BE2C (cell line): ENCODE data around the gene TBXT.
"Not testable (repeated sequence)": the region's sequence is repeated elsewhere in the genome, so short reads cannot be mapped to it uniquely, and the experiment has no call there.

ENCODE experiments used
- DNase-seq: peaks from one replicate; pipeline ENCODE4 v3.0.0-alpha.2; 2020
- H3K27me3 ChIP-seq: fragments of 250-450 bp; sonication (Bioruptor Pico); 2 replicates; pipeline ENCODE4 v1.5.1; 2020; ENCODE audit warnings: mild to moderate bottlenecking
- H3K36me3 ChIP-seq: fragments of 250-450 bp; sonication (Bioruptor Pico); 2 replicates; pipeline ENCODE4 v1.5.1; 2020; ENCODE audit warnings: mild to moderate bottlenecking
- H3K4me1 ChIP-seq: fragments of 250-450 bp; sonication (Bioruptor Pico); 2 replicates; pipeline ENCODE4 v1.5.1; 2020
- H3K4me3 ChIP-seq: 2 replicates; pipeline ENCODE4 v1.5.1; 2011; ENCODE audit warnings: low read depth, low read length
- H3K9me3 ChIP-seq: fragments of 250-450 bp; sonication (Bioruptor Pico); 2 replicates; pipeline ENCODE4 v1.5.1; 2020
- TF ChIP-seq, protein P1 (sequence below): IDR thresholded peaks from 2 replicates; pipeline ENCODE4 v1.5.1; 2012; ENCODE audit warnings: mild to moderate bottlenecking, low read depth, low read length

The TBXT gene

DNA sequence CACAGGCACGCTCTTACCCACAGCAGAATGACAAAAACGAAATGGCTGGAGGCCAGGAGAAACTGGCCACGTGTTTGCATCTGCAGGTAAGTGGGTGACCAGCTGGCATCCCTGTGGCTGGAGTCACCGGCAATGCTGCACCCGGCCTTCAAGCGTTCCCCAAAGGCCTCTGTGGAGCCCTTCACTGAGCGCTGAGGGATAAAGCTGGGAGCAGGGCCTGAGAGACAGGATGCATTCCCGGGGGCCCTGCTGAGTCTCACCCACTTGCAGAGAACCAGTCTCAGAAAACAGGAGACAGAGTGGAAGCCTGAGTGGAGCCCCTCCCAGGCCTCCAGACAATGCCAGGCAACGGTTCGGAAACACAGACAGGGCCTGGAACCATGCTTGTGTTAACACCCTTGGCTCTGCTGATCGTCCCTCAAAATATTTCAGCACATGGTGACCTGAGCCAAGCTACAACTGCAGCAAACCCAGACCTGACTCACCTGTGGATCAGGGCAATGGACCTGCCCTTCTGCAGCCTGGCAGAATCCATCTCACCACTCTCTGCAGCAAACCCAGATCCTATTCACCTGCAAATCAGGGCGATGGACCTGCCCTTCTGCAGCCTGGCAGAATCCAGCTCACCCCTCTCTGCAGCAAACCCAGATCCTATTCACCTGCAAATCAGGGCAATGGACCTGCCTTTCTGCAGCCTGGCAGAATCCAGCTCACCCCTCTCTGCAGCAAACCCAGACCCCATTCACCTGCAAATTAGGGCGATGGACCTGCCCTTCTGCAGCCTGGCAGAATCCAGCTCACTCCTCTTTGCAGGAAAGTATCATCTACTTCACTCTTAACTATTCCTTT lies 39.8 kb downstream of the TBXT start:
- no peak for DNase-seq
- Histone ChIP-seq H3K9me3 (no peaks in the 10 kb centered on the region), H3K27me3 (no peaks in the 10 kb centered on the region; the same call in 1 of the 2 replicates), H3K36me3 (no peaks in the 10 kb centered on the region), H3K4me3 (no peak overlapping the region), H3K4me1 (no peaks in the 10 kb centered on the region)
- TF ChIP-seq, protein P1, sequence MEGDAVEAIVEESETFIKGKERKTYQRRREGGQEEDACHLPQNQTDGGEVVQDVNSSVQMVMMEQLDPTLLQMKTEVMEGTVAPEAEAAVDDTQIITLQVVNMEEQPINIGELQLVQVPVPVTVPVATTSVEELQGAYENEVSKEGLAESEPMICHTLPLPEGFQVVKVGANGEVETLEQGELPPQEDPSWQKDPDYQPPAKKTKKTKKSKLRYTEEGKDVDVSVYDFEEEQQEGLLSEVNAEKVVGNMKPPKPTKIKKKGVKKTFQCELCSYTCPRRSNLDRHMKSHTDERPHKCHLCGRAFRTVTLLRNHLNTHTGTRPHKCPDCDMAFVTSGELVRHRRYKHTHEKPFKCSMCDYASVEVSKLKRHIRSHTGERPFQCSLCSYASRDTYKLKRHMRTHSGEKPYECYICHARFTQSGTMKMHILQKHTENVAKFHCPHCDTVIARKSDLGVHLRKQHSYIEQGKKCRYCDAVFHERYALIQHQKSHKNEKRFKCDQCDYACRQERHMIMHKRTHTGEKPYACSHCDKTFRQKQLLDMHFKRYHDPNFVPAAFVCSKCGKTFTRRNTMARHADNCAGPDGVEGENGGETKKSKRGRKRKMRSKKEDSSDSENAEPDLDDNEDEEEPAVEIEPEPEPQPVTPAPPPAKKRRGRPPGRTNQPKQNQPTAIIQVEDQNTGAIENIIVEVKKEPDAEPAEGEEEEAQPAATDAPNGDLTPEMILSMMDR: no peak

DNA sequence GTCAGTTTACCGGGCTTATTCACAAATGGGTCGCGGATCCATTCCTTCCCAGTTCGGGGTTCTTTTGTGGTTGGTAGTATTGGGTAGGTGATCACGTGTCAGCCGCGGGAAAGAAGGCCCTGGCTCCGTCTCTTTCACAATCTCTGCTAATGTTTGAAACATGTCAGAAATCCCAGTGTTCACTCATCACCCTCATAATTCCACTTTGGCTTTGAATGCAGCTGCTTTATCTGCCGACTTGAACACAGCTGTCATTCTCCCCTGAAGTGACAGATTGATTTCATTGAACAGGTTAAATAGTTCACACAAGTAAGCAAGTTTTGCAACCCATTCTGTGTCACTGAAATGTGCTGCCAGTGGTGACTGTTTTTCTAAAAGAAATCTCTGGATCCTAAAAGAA lies 44.5 kb downstream of the TBXT start:
- not testable (repeated sequence) for H3K4me1 ChIP-seq, H3K9me3 ChIP-seq, H3K27me3 ChIP-seq, H3K36me3 ChIP-seq, DNase-seq, H3K4me3 ChIP-seq

DNA sequence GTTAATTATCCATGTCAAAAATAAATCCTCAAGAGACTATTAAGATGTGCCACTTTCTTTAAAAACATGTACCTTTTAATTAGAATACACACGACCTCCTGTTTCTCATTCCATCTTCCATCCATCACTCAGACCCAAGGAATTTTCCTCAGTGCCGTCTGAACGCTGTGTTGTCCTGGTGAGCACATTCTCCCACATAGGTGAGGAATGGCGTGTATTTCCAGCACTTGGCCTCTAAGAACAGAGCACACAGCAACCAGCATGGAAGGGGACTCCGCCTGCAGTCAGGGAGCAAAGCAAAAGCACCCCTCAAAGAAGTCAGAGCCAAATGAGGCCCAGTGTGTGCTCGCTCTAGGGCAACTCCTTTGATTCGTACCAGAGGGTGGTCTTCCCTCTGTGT lies 45.9 kb downstream of the TBXT start:
- H3K9me3 ChIP-seq: no peaks in the 10 kb centered on the region
- no peaks in the 10 kb centered on the region for H3K36me3 ChIP-seq
- H3K4me1 ChIP-seq: no peaks in the 10 kb centered on the region
- no peak overlapping the region for H3K4me3 ChIP-seq
- DNase-seq: no peak
- no peaks in the 10 kb centered on the region; the same call in 1 of the 2 replicates for H3K27me3 ChIP-seq
- TF ChIP-seq, protein P1: no peak

DNA sequence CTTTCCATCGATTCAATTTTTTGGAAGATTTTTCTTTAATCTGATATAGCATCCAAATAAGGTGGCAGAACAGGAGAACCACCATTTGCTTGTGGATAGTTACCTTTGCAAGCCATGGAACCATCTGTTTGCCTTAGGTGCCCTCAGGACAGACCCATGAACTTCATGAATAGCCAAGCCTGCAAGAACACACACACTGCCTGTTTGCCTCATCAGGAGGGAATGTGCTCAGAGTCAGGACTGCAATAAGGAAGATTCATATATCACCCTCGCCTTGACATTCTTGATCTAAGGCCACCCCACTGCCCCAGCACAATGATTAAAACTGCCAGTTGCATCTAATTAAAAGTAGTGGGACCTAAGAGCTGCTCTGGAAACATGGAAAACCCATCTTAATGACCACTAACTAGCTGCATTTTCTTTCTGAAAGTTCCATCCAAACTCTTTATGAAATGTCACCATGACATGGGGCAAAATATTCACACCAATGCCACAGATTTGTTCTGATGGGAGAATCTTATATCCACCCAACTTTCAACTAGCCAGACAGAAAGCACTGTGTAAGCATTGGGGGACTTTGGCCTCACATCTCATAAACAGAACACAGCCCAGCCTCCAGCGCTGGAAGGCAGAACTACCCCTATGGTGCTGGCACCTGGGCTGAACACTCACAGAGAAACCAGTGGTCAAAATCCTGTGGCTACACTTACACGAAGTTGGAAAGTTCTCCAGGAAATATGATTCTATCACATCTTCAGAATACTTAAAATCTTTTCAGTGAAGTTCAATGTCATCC lies 48.3 kb downstream of the TBXT start:
- no peaks in the 10 kb centered on the region for H3K9me3 ChIP-seq
- H3K36me3 ChIP-seq: no peaks in the 10 kb centered on the region
- TF ChIP-seq, protein P1: no peak
- DNase-seq: no peak
- H3K4me3 ChIP-seq: no peak overlapping the region
- H3K27me3 ChIP-seq: no peaks in the 10 kb centered on the region
- no peaks in the 10 kb centered on the region for H3K4me1 ChIP-seq

DNA sequence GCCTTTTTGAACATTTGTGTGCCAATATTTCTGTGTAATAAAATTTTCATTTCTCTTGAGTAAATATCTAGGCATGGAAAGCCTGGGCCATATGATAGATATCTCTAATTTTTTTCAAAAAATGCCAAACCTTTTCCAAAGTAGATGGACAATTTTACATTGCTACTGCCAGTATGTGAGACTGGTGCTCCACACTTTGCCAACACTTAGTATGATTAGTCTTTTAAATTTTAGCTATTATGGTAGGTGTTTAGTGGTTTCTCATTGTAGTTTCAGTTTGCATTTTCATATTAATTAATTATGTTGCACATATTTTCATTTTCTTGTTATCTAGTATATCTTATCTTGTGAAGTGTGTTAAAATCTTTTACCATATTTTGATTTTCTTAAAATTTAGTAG lies 52.0 kb downstream of the TBXT start:
- no peaks in the 10 kb centered on the region; the same call in 1 of the 2 replicates for H3K27me3 ChIP-seq
- H3K4me3 ChIP-seq: no peak overlapping the region
- TF ChIP-seq, protein P1: no peak
- no peak for DNase-seq
- no peaks in the 10 kb centered on the region for H3K36me3 ChIP-seq
- H3K4me1 ChIP-seq: no peaks in the 10 kb centered on the region
- no peaks in the 10 kb centered on the region for H3K9me3 ChIP-seq

DNA sequence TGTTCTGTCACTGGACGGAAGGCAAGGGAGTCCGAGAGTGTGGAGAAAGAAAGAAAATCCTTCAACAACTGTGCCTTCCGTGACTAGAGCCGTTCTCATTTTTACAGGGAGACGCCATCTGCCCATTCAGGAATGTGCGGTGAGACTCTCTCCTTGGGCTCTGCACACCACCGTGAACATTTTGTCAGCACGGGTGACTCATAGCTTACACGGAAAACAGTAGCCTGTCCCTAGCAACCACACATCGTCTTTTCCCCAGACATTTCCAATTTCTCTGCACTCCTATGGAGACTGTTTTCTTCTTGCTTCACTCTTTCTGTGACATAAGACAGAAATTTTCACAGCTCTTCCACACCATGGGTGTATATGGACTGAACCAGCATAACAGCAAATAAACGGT lies 55.1 kb downstream of the TBXT start:
- Histone ChIP-seq H3K36me3 (no peaks in the 10 kb centered on the region), H3K4me3 (no peak overlapping the region), H3K4me1 (no peaks in the 10 kb centered on the region), H3K9me3 (no peaks in the 10 kb centered on the region), H3K27me3 (peaks cover 8% of the 10 kb centered on the region; the same call in 1 of the 2 replicates)
- TF ChIP-seq, protein P1: no peak
- no peak for DNase-seq
